Activated T-helper 17 cell treated with anti-CD3 and anti-CD28 coated beads, Interleukin-2, amount 50 U/mL, for 72 hours (primary cell): Measurements from ENCODE around the gene ZBTB7B. TPM values are rescaled to one million over a fixed set of nuclear protein-coding genes. Genes with fewer than 3 reads are reported as not detected.
A peak's percentile ranks its signal among the peaks of the same experiment; 100 is the strongest.

Source experiments
- ATAC-seq: fragments of 150-1000 bp; cut with Tn5 transposase; replicated peaks from 2 replicates; pipeline ENCODE4 v1.10.0; 2021; ENCODE audit warnings: mild to moderate bottlenecking, moderate library complexity
- H3K27ac Mint-ChIP-seq: one replicate; pipeline ENCODE4 v1.8.0; 2022; ENCODE audit warnings: mixed read lengths
- H3K27me3 Mint-ChIP-seq: one replicate; pipeline ENCODE4 v1.8.0; 2022; ENCODE audit warnings: mixed read lengths
- H3K36me3 Mint-ChIP-seq: one replicate; pipeline ENCODE4 v1.8.0; 2022; ENCODE audit warnings: low read depth, mild to moderate bottlenecking, mixed read lengths
- H3K4me1 Mint-ChIP-seq: one replicate; pipeline ENCODE4 v1.8.0; 2022; ENCODE audit warnings: mixed read lengths
- H3K4me3 Mint-ChIP-seq: one replicate; pipeline ENCODE4 v1.8.0; 2022; ENCODE audit warnings: mild to moderate bottlenecking, mixed read lengths
- H3K9me3 Mint-ChIP-seq: one replicate; pipeline ENCODE4 v1.8.0; 2022; ENCODE audit warnings: mixed read lengths
- total RNA-seq, 2 donors: library from RNA; stranded (reverse); gene quantifications; one replicate each; pipeline ENCODE4 v1.2.3, GENCODE V29; 2022

The ZBTB7B gene
- total RNA-seq, 2 donors from 2014 or later: 94.5 to 140 TPM

DNA sequence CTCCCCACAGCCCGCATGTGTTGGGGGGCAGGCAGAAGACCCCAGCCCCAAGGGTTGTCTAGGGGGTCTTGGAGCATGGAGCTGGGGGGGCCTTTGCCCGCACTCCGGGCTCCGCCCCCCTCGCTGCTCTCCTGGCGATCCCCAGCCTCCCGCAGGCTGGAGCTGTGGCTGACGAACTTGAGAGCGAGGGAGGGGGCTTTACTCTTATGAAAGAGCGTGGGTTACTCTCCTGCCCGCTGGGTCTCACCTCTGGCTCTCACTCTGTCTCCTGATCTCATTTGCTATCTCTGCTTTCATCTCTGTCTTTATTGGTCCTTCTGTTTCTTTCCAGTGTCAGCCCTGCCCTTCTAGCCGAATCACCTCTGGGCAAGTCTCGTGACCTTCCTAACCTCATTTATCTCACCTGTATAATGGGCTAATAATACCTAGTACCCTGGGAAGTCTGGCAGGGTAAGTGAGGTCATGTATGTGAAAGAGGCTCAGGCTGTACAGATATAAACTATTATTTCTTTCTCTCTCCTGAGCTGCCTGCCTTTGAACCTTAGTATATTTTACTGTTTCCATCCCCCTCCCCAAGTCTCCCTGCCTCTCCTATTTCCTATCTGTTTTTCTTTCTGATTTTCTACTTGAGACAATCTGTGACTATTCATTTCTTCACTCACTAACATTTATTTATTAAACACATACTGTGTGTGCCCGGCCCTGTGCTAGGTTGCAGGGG, 61.7 kb downstream of the ZBTB7B start:
- ATAC-seq: peak; percentile 63
- Mint-ChIP-seq H3K4me1 (peaks cover 17% of the 10 kb centered on the region), H3K27me3 (no peaks in the 10 kb centered on the region), H3K27ac (peak overlapping the region; percentile 65), H3K4me3 (peak overlapping the region; percentile 82), H3K36me3 (peaks cover 28% of the 10 kb centered on the region), H3K9me3 (no peaks in the 10 kb centered on the region)

DNA sequence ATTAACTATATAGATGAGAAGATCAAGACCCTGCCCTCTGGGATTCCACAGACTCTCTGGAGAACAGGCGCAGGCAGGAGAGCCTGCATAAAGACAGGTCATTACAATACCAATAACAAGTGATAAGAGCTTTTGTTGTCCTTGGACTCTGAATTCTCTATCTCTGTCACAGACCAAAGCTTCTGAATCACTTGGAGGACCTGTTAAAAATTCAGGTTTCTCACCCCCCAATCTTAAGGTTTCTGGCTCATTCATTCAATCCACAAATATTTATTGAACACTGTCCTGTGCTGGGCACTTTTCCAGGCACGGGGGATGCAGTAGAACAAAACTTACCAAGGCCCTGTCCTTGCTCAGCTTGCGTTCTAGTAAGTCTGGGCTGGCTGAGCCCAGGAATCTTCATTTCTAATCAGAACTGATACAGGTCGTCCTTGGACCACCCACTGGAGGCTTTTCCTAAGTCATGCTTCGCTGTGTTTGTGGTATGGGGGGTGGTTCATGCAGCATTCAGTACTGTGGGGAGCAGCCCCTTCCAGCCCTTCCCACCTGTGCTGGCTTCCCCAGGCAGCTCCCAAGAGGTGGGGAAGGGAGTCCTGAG, 62.3 kb downstream of the ZBTB7B start:
- Mint-ChIP-seq H3K27me3 (no peaks in the 10 kb centered on the region), H3K9me3 (no peaks in the 10 kb centered on the region), H3K27ac (peak overlapping the region; percentile 65), H3K4me3 (peak overlapping the region; percentile 82), H3K36me3 (peaks cover 25% of the 10 kb centered on the region), H3K4me1 (peaks cover 17% of the 10 kb centered on the region)
- no peak for ATAC-seq

GRCh38 chr1:155066777-155067176, 64.2 kb downstream of the ZBTB7B start:
- H3K9me3 Mint-ChIP-seq: no peaks in the 10 kb centered on the region
- H3K4me3 Mint-ChIP-seq: no peak overlapping the region
- peaks cover 21% of the 10 kb centered on the region for H3K4me1 Mint-ChIP-seq
- H3K27ac Mint-ChIP-seq: no peak overlapping the region
- no peak for ATAC-seq
- no peaks in the 10 kb centered on the region for H3K27me3 Mint-ChIP-seq
- peaks cover 13% of the 10 kb centered on the region for H3K36me3 Mint-ChIP-seq

Other genes starting within 250 kb of the ZBTB7B start
- gene KCNN3, start 132.5 kb upstream of the ZBTB7B start, total RNA-seq: under 1 TPM; 0.11 to 0.37 TPM
- gene PMVK, start 66.1 kb upstream of the ZBTB7B start, total RNA-seq: 10 to 100 TPM; 38.6 to 66.9 TPM
- gene PBXIP1, start 46.7 kb upstream of the ZBTB7B start, total RNA-seq: 100 to 1,000 TPM in 1 of 2 donors, 10 to 100 TPM in 1; 61.9 to 118 TPM
- 10 to 100 TPM; 35.6 to 39.2 TPM for gene PYGO2, start 41.0 kb upstream of the ZBTB7B start, total RNA-seq
- 10 to 100 TPM; 60.9 to 62.0 TPM for gene SHC1, start 32.1 kb upstream of the ZBTB7B start, total RNA-seq
- gene CKS1B, start 28.1 kb upstream of the ZBTB7B start, total RNA-seq: 100 to 1,000 TPM; 162 to 188 TPM
- 10 to 100 TPM; 34.6 to 68.3 TPM for gene FLAD1, start 19.5 kb upstream of the ZBTB7B start, total RNA-seq
- under 1 TPM; 0.77 to 0.97 TPM for gene LENEP, start 9.2 kb upstream of the ZBTB7B start, total RNA-seq
- gene DCST2, start 31.0 kb downstream of the ZBTB7B start, total RNA-seq: 1 to 10 TPM in 1 of 2 donors, under 1 TPM in 1; 0.67 to 2.2 TPM
- gene DCST1, start 31.0 kb downstream of the ZBTB7B start, total RNA-seq: not detected
- gene ADAM15, start 48.5 kb downstream of the ZBTB7B start, total RNA-seq: 10 to 100 TPM; 53.2 to 86.6 TPM
- gene EFNA4, start 60.9 kb downstream of the ZBTB7B start, total RNA-seq: 1 to 10 TPM; 4.6 to 7.0 TPM
- gene EFNA3, start 76.0 kb downstream of the ZBTB7B start, total RNA-seq: 10 to 100 TPM in 1 of 2 donors, 1 to 10 TPM in 1; 4.1 to 10.8 TPM
- under 1 TPM in 1 of 2 donors, not detected in 1; 0.48 TPM for gene EFNA1, start 125.1 kb downstream of the ZBTB7B start, total RNA-seq
- gene SLC50A1, start 133.1 kb downstream of the ZBTB7B start, total RNA-seq: 10 to 100 TPM; 42.8 to 47.3 TPM
- 10 to 100 TPM; 29.4 to 40.6 TPM for gene DPM3, start 137.7 kb downstream of the ZBTB7B start, total RNA-seq
- 100 to 1,000 TPM; 108 to 166 TPM for gene KRTCAP2, start 170.5 kb downstream of the ZBTB7B start, total RNA-seq
- 10 to 100 TPM; 10.6 to 16.6 TPM for gene TRIM46, start 171.0 kb downstream of the ZBTB7B start, total RNA-seq
- 10 to 100 TPM; 11.8 to 26.8 TPM for gene THBS3, start 205.1 kb downstream of the ZBTB7B start, total RNA-seq
- 10 to 100 TPM; 31.3 to 59.9 TPM for gene MTX1, start 205.9 kb downstream of the ZBTB7B start, total RNA-seq